Bronchial epithelial cell (primary cell): ENCODE results near the gene PDXK. TPM values are rescaled to one million over a fixed set of nuclear protein-coding genes. Genes with fewer than 3 reads are reported as not detected.

Source experiments
- DNase-seq: peaks from one replicate; pipeline ENCODE4 v3.0.0-alpha.2; 2010; ENCODE audit warnings: low read depth
- FAIRE-seq: peaks from 2 replicates; lab custom pipeline; 2011; peaks lifted over from hg19 to GRCh38; lab: Jason Lieb, UNC
- H3K27me3 ChIP-seq: 2 replicates; pipeline ENCODE4 v1.5.1; 2011; ENCODE audit warnings: low read length; ENCODE audit not compliant: control insufficient read depth, insufficient read depth
- H3K36me3 ChIP-seq: 2 replicates; pipeline ENCODE4 v1.5.1; 2011; ENCODE audit warnings: low read length; ENCODE audit not compliant: control insufficient read depth, insufficient read depth
- H3K4me3 ChIP-seq: 2 replicates; pipeline ENCODE4 v1.5.1; 2011; ENCODE audit warnings: mild to moderate bottlenecking, low read depth, low read length, control low read depth
- total RNA-seq: library from RNA; depleted of rRNA; stranded (reverse); fragments of >200 nt; gene quantifications from 2 replicates; pipeline ENCODE4 v1.2.1, GENCODE V29; 2014
- TF ChIP-seq, protein P1 (sequence below): IDR thresholded peaks from 2 replicates; pipeline ENCODE4 v1.5.1; 2011; ENCODE audit warnings: mild to moderate bottlenecking, moderate library complexity, low read length, control low read depth, inconsistent platforms; ENCODE audit not compliant: insufficient read depth, severe bottlenecking

The PDXK gene
- total RNA-seq, 1 donor from 2014 or later = 591 TPM

DNA sequence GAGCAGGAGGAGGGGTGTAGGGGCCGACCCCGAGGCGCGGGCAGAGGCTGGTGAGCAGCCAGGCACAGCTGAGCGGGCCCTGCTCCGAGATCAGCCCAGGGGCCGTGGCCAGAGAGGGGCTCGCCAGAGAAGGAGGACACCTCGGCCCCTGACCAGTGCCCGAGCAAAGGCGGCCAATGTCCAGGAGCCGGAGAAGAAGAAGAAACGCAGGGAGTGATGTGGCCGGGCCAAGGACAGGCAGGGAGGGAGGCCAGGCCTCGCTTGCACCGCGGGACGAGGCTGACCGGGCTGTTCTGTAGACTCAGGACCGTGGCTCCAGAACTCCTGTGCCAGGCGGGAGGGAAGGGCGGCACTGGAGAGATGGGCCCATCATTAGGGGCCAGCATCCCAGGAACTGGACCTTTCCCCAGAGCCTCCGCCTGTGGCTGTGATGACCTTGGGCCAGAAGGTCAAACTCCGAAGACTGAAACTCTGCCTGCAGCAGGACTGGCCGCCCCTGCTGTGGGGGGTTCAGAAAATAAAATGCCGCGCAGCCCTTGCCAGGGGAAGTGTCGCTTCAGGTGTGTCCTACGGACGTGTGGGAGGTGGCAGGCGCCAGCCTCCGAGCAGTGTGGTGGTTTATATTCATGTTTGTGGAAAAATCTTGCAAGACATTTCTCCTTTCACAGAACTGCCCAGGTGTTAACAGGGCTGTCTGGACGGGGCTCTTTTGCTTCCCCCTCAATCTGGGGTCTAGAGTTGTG, 84.8 kb downstream of the PDXK start:
- Histone ChIP-seq H3K4me3 (no peak overlapping the region), H3K27me3 (no peaks in the 10 kb centered on the region), H3K36me3 (peaks cover 35% of the 10 kb centered on the region)
- DNase-seq (no peak), FAIRE-seq (no peak)
- TF ChIP-seq, protein P1, sequence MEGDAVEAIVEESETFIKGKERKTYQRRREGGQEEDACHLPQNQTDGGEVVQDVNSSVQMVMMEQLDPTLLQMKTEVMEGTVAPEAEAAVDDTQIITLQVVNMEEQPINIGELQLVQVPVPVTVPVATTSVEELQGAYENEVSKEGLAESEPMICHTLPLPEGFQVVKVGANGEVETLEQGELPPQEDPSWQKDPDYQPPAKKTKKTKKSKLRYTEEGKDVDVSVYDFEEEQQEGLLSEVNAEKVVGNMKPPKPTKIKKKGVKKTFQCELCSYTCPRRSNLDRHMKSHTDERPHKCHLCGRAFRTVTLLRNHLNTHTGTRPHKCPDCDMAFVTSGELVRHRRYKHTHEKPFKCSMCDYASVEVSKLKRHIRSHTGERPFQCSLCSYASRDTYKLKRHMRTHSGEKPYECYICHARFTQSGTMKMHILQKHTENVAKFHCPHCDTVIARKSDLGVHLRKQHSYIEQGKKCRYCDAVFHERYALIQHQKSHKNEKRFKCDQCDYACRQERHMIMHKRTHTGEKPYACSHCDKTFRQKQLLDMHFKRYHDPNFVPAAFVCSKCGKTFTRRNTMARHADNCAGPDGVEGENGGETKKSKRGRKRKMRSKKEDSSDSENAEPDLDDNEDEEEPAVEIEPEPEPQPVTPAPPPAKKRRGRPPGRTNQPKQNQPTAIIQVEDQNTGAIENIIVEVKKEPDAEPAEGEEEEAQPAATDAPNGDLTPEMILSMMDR = no peak

DNA sequence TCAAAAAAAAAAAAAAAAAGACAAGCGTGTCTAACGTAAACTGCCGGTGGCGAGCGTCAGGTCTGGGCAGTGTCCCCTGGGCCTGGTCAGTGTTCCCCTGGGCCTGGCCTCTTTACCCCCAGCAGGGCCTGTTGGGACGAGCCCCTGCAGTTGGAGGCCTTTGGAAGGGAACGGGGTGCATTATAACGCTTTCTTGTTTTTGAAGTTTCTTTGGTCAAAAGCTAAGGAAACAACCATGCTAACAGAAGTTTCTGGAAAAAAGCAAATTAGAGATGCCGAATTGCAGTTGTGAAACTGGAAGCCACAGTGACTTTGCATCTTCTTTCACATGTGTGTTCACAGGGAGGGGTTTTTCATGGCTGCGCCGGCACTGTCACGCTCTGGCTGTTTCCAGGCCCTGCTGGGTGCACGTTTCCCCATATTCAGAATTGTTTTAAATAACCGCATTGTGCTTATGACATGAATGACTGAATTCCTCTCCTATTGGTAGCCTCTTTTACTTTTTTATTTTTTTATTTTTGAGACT, 86.4 kb downstream of the PDXK start:
- FAIRE-seq = no peak
- no peak overlapping the region for H3K4me3 ChIP-seq
- DNase-seq = no peak
- TF ChIP-seq, protein P1 = no peak
- no peaks in the 10 kb centered on the region for H3K27me3 ChIP-seq
- peaks cover 26% of the 10 kb centered on the region for H3K36me3 ChIP-seq

DNA sequence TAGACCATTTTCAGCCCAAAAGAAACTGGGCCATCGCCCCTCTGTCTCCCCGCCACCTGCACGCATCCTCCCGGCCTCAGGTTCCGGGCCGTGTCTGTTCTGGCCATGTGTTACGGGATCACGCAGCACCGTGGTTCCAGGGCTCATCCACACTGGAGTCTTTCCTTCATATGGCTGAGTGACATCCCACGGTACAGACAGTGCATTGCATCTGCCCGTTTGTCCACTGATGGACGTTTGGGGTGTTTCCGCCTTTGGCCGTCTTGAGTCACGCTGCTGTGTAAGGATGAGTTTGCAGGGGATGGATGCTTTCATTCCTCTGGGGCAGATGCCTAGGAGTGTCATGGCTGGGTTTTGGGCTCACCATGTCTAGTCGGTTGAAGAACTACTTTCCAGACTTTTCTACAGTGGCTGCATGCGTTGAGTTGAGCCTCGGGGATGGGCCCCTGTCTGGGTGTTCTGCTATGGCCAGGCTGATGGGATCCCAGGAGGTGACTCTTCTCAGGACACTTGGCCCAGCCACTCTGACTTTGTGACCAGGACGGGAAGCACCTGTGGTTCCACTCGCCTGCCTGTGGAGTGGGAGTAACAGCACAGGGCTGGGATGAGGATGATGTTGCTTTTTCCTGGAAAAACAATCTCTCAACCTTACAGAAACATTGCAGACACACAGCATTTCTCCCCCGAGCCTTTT, 87.2 kb downstream of the PDXK start:
- Histone ChIP-seq H3K36me3 (peaks cover 18% of the 10 kb centered on the region), H3K4me3 (no peak overlapping the region), H3K27me3 (no peaks in the 10 kb centered on the region)
- TF ChIP-seq, protein P1 = no peak
- peak; percentile 47 for FAIRE-seq
- DNase-seq = no peak

DNA sequence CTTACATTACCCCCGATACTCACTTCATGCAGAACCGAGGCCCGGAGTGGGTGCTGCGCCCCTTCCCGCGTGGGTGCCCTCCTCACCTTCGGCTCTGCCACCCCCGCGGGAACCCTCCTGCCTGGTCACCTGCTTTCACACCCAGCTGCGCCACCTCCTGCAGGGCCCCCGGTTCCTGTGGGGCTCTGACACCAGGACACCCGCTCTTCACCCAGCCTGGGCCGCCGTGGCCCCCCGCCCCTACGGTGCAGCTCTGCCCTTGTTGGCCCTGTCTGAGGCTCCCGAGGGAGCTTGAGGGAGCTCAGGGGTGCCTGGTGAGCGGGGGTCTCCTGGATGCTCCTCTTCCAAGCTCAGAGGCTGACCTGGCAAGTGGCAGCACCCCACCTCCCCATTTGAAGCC, 89.4 kb downstream of the PDXK start:
- Histone ChIP-seq H3K36me3 (peaks cover 5% of the 10 kb centered on the region), H3K4me3 (no peak overlapping the region), H3K27me3 (no peaks in the 10 kb centered on the region)
- no peak for DNase-seq
- FAIRE-seq = no peak
- TF ChIP-seq, protein P1 = no peak

DNA sequence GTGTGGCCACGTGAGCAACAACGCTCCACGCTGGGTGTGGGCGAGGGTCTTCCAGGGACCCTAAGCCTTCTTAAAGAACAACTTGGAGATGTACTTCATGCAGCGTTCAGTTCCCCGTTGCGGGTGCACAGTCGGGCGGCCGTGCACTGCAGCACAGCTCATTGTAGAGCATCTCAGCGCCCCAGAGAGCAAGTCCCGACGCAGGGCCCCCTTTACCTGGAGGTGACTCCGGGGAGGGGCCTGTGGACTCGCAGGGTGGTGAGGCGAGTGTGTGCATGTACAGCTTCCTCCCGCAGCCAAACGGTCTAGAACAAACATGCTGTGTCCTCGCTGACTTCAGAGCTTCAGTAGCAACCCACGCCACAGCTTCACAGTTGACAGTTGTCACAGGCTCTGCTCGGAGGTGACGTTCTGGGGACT, 89.9 kb downstream of the PDXK start:
- Histone ChIP-seq H3K27me3 (no peaks in the 10 kb centered on the region), H3K36me3 (peaks cover 4% of the 10 kb centered on the region), H3K4me3 (no peak overlapping the region)
- no peak for FAIRE-seq
- peak; percentile 58 for DNase-seq
- TF ChIP-seq, protein P1 = no peak
